ENCODE data around the gene USP5. TPM values are rescaled to one million over a fixed set of nuclear protein-coding genes. Genes with fewer than 3 reads are reported as not detected.

USP5 gene
- total and polyA plus RNA-seq, 2 donors (not counting 3 experiments of a cell fraction or from before 2014, with no cell fraction given) = 68.9 to 135 TPM

- Histone ChIP-seq H3K27ac (ENCODE audit: insufficient read depth, low read depth, low read length) (no peak overlapping the region), H3K4me1 (ENCODE audit: control insufficient read depth, extremely low read depth, insufficient read depth, low read length) (no peaks in the 10 kb centered on the region), H3K9me3 (replicated peaks; ENCODE audit: control insufficient read depth, insufficient read depth, low read length) (no peaks in the 10 kb centered on the region), H4K20me1 (replicated peaks; ENCODE audit: control insufficient read depth, extremely low read depth, insufficient read depth, low read length) (no peaks in the 10 kb centered on the region), H3K9ac (replicated peaks; ENCODE audit: extremely low read depth, insufficient read depth, low read length) (no peak overlapping the region), H3K4me2 (ENCODE audit: insufficient read depth, low read length) (no peak overlapping the region), H2AFZ (ENCODE audit: low read depth, low read length) (no peak overlapping the region), H3K36me3 (ENCODE audit: control insufficient read depth in 2 of 2, extremely low read depth in 1 of 2, insufficient read depth in 2 of 2, low read length in 2 of 2) (peaks cover 5 to 64% of the 10 kb centered on the region in 2 experiments), H3K27me3 (ENCODE audit: control insufficient read depth in 2 of 2, insufficient read depth in 2 of 2, low read length in 2 of 2) (no peaks in the 10 kb centered on the region), H3K79me2 (ENCODE audit: control insufficient read depth, insufficient read depth, low read length) (no peaks in the 10 kb centered on the region), H3K4me3 (replicated peaks in 1 of 3; ENCODE audit: insufficient read depth in 1 of 3, low read depth in 1 of 3, low read length in 3 of 3) (no peak overlapping the region), H3K9me1 (replicated peaks; ENCODE audit: control insufficient read depth, extremely low read depth, insufficient read depth, low read length) (no peaks in the 10 kb centered on the region)
- intact Hi-C loops (cut with micrococcal nuclease) = no loop called here
- dilution Hi-C loops (cut with MboI; ENCODE audit: extremely low pct_ligation_motif_present, low sequenced_read_pairs) = no loop called here
- POLR2A ChIA-PET = interaction anchor here (1.3 kb wide), 1 partner anchor 88 kb away, joined by 3 read pairs; no protein-coding TSS in a partner anchor
- no peak for FAIRE-seq
- TF ChIP-seq CTCF (IDR thresholded peaks at IDR 0.05; ENCODE audit: extremely low read depth in 1 of 2, insufficient read depth in 1 of 2, low read depth in 1 of 2, low read length in 2 of 2) (no peak), FOS (IDR thresholded peaks at IDR 0.05; ENCODE audit: borderline replicate concordance, insufficient read depth, low read length) (no peak), GATA2 (IDR thresholded peaks at IDR 0.05; ENCODE audit: insufficient read depth, insufficient read length, low read depth, low read length) (no peak)
- CTCF ChIA-PET = interaction anchor here (0.9 to 1.1 kb wide), 4 partner anchors 11 to 87 kb away, joined by 3 read pairs; partner anchors contain the start of genes CDCA3 and MLF2
- no peak for DNase-seq (ENCODE audit: low read depth, low spot score)
- BruUV-seq (replicated peaks) = no TSS peak
These were observed 11.6 kb upstream of the USP5 start for GRCh38 chr12:6840330-6840729.

- Histone ChIP-seq H3K9me3 (replicated peaks; ENCODE audit: control insufficient read depth, insufficient read depth, low read length) (no peaks in the 10 kb centered on the region), H3K4me1 (ENCODE audit: control insufficient read depth, extremely low read depth, insufficient read depth, low read length) (no peaks in the 10 kb centered on the region), H3K27me3 (ENCODE audit: control insufficient read depth in 2 of 2, insufficient read depth in 2 of 2, low read length in 2 of 2) (no peaks in the 10 kb centered on the region), H3K9ac (replicated peaks; ENCODE audit: extremely low read depth, insufficient read depth, low read length) (no peak within 1 kb of the TSS), H3K36me3 (ENCODE audit: control insufficient read depth in 2 of 2, extremely low read depth in 1 of 2, insufficient read depth in 2 of 2, low read length in 2 of 2) (peaks cover 5 to 70% of the 10 kb centered on the region in 2 experiments), H3K4me2 (ENCODE audit: insufficient read depth, low read length) (no peak within 1 kb of the TSS), H4K20me1 (replicated peaks; ENCODE audit: control insufficient read depth, extremely low read depth, insufficient read depth, low read length) (no peaks in the 10 kb centered on the region), H2AFZ (ENCODE audit: low read depth, low read length) (no peak within 1 kb of the TSS), H3K27ac (ENCODE audit: insufficient read depth, low read depth, low read length) (no peak within 1 kb of the TSS), H3K9me1 (replicated peaks; ENCODE audit: control insufficient read depth, extremely low read depth, insufficient read depth, low read length) (no peaks in the 10 kb centered on the region), H3K79me2 (ENCODE audit: control insufficient read depth, insufficient read depth, low read length) (no peaks in the 10 kb centered on the region), H3K4me3 (replicated peaks in 1 of 3; ENCODE audit: insufficient read depth in 1 of 3, low read depth in 1 of 3, low read length in 3 of 3) (no peak within 1 kb of the TSS)
- FAIRE-seq = no peak
- no peak for DNase-seq (ENCODE audit: low read depth, low spot score)
- intact Hi-C loops (cut with micrococcal nuclease) (no loop called here), dilution Hi-C loops (cut with MboI; ENCODE audit: extremely low pct_ligation_motif_present, low sequenced_read_pairs) (no loop called here)
- POLR2A ChIA-PET = interaction anchor here (1.3 kb wide), 1 partner anchor 89 kb away, joined by 3 read pairs; no protein-coding TSS in a partner anchor
- CTCF ChIA-PET = interaction anchor here (0.9 to 2.2 kb wide), 4 partner anchors 10 to 221 kb away, joined by 3 to 9 read pairs (median 3); partner anchors contain the start of genes CDCA3 and MLF2
- no TSS peak for BruUV-seq (replicated peaks)
- no peak for TF ChIP-seq MAX (IDR thresholded peaks at IDR 0.05; ENCODE audit: insufficient read depth, insufficient read length)
These were observed 11.0 kb upstream of the USP5 start, which contains the start of gene GNB3 for GRCh38 chr12:6840761-6841515. Gene GNB3, plus strand, starts transcription at chr12:6840925. Its CDS starts 363 bp downstream, at chr12:6841288.
